HepG2 (cell line): ENCODE measurements around the gene PRXL2B. TPM values are rescaled to one million over a fixed set of nuclear protein-coding genes. Genes with fewer than 3 reads are reported as not detected.

Source experiments
- AFF4 ChIP-seq: sonication (generic); formaldehyde crosslinking; IDR thresholded peaks from 2 replicates; pipeline ENCODE4 v1.4.0; 2020; ENCODE audit warnings: missing genetic modification reagents
- AGO2 ChIP-seq: fragments of 200-400 bp; formaldehyde crosslinking; optimal IDR thresholded peaks from 2 replicates; pipeline ENCODE3; 2017; ENCODE audit warnings: mild to moderate bottlenecking, low read depth, low read length, moderate library complexity
- CCDC6 ChIP-seq: sonication (generic); formaldehyde crosslinking; IDR thresholded peaks from 2 replicates; pipeline ENCODE4 v1.8.1; 2022; ENCODE audit warnings: mild to moderate bottlenecking, missing genetic modification reagents, moderate library complexity
- GZF1 ChIP-seq: sonication (generic); formaldehyde crosslinking; IDR thresholded peaks from 2 replicates; pipeline ENCODE4 v1.5.1; 2020; ENCODE audit warnings: mild to moderate bottlenecking, missing genetic modification reagents
- HDAC2 ChIP-seq: sonication (generic); formaldehyde crosslinking; IDR thresholded peaks from 2 replicates; pipeline ENCODE4 v1.4.0; 2020; ENCODE audit warnings: missing genetic modification reagents
- NCOA1 ChIP-seq: sonication (generic); formaldehyde crosslinking; IDR thresholded peaks from 2 replicates; pipeline ENCODE4 v1.9.0; 2021; ENCODE audit warnings: missing genetic modification reagents
- NCOA2 ChIP-seq: sonication (generic); formaldehyde crosslinking; IDR thresholded peaks from 2 replicates; pipeline ENCODE4 v1.8.0; 2022; ENCODE audit warnings: inconsistent platforms
- NFKB2 ChIP-seq: sonication (generic); formaldehyde crosslinking; IDR thresholded peaks from 2 replicates; pipeline ENCODE4 v1.4.0; 2020; ENCODE audit warnings: missing genetic modification reagents, borderline replicate concordance
- PHF8 ChIP-seq: sonication (generic); formaldehyde crosslinking; IDR thresholded peaks from 2 replicates; pipeline ENCODE4 v1.5.0; 2020; ENCODE audit warnings: missing genetic modification reagents
- ZNF232 ChIP-seq: sonication (generic); formaldehyde crosslinking; IDR thresholded peaks from 2 replicates; pipeline ENCODE4 v1.4.0; 2020; ENCODE audit warnings: missing genetic modification reagents, borderline replicate concordance
- ZNF451 ChIP-seq: sonication (generic); formaldehyde crosslinking; IDR thresholded peaks from 2 replicates; pipeline ENCODE4 v1.5.0; 2020; ENCODE audit warnings: mild to moderate bottlenecking, missing genetic modification reagents
- ZNF770 ChIP-seq: sonication (generic); formaldehyde crosslinking; IDR thresholded peaks from 2 replicates; pipeline ENCODE4 v1.5.0; 2020; ENCODE audit warnings: mild to moderate bottlenecking, missing genetic modification reagents
- ZNF878 ChIP-seq: sonication (generic); formaldehyde crosslinking; IDR thresholded peaks from 2 replicates; pipeline ENCODE4 v1.8.1; 2023; ENCODE audit warnings: mild to moderate bottlenecking, missing genetic modification reagents, moderate library complexity
- polyA plus RNA-seq, 8 experiments: library from polyadenylated mRNA; depleted of rRNA in 3 of 8; stranded (reverse) in 7 of 8; unstranded in 1 of 8; fragments of >200 nt; fragmentation: Illumina TruSeq in 4 of 8; extraction: Trizol in 4 of 8; gene quantifications; 2 replicates each; pipeline versions ENCODE4 v1.2.1 to v1.2.3, GENCODE V29; 2011 to 2016; ENCODE audit warnings: low read depth in 4 of 8, missing spikeins in 1 of 8, mixed read lengths in 1 of 8; ENCODE audit not compliant: insufficient read depth in 1 of 8
- total RNA-seq, 5 experiments: library from RNA; depleted of rRNA; stranded (reverse); fragments of >200 nt; fragmentation: Illumina TruSeq; extraction: Trizol; gene quantifications; 2 replicates each; pipeline ENCODE4 v1.2.3, GENCODE V29; 2016; ENCODE audit warnings: low read depth in 1 of 5

PRXL2B gene
- total and polyA plus RNA-seq, 2 of the 13 experiments (the other 11 are each of a cell fraction or from before 2014, with no cell fraction given) = 16.8 to 22.1 TPM

- TF ChIP-seq AFF4 (CRISPR knock-in tag) = no peak
- TF ChIP-seq GZF1 = no peak
- 0 out of 2 replicates have a peak, but pooled peaks have one; percentile 39 for TF ChIP-seq ZNF878 (CRISPR knock-in tag)
- peak; percentile 39 for TF ChIP-seq PHF8
- no peak for TF ChIP-seq NCOA1 (CRISPR knock-in tag)
- TF ChIP-seq ZNF770 (CRISPR knock-in tag) = peak; percentile 49; the same call in 1 of the 2 replicates
- 0 out of 2 replicates have a peak, but pooled peaks have one; percentile 50 for TF ChIP-seq CCDC6 (CRISPR knock-in tag)
- peak; percentile 41 for TF ChIP-seq AGO2
- TF ChIP-seq ZNF232 = 0 out of 2 replicates have a peak, but pooled peaks have one; percentile 42
- TF ChIP-seq HDAC2 (CRISPR knock-in tag) = 0 out of 2 replicates have a peak, but pooled peaks have one; percentile 8
- TF ChIP-seq NCOA2 = no peak
- TF ChIP-seq ZNF451 (CRISPR knock-in tag) = no peak
- peak; percentile 78; the same call in 1 of the 2 replicates for TF ChIP-seq NFKB2
- TF ChIP-seq, all 625 proteins: peak for 111
Measured at GRCh38 chr1:2546515-2547209, 39.9 kb upstream of the PRXL2B start (continued).
